PC-3 (cell line): ENCODE results near the gene BOLA2B.

Experiments
- CTCF ChIP-seq: fragments of 300-600 bp; sonication (generic); conservative IDR thresholded peaks from 2 replicates; pipeline ENCODE4 v1.5.1; 2017; ENCODE audit warnings: antibody characterized with exemption, low read depth, mild to moderate bottlenecking, low read length
- EZH2 ChIP-seq: fragments of 300-600 bp; sonication (generic); IDR thresholded peaks from one replicate; pipeline ENCODE4 v1.6.1; 2017; ENCODE audit warnings: antibody characterized with exemption, mild to moderate bottlenecking, low read length; ENCODE audit not compliant: unreplicated experiment
- EZH2phosphoT487 ChIP-seq: fragments of 300-600 bp; sonication (generic); IDR thresholded peaks from 2 replicates; pipeline ENCODE4 v1.6.1; 2018; ENCODE audit warnings: mild to moderate bottlenecking, antibody characterized with exemption, low read length, borderline replicate concordance

- TF ChIP-seq CTCF: no peak
- no peak for TF ChIP-seq EZH2
- no peak for TF ChIP-seq EZH2phosphoT487
These were observed 10.0 kb downstream of the BOLA2B start, which contains the start of gene CORO1A for GRCh38 chr16:30183233-30184095.
